GM12892 (cell line): Measurements from ENCODE around the gene CLIC4.

ENCODE experiments used
- POLR2A ChIP-seq: IDR thresholded peaks from 2 replicates; pipeline ENCODE4 v1.6.1; 2011; ENCODE audit warnings: low read depth, low read length, control low read depth
- POLR2AphosphoS5 ChIP-seq: IDR thresholded peaks from 2 replicates; pipeline ENCODE4 v1.6.1; 2011; ENCODE audit warnings: low read depth, low read length, control low read depth
- TAF1 ChIP-seq: IDR thresholded peaks from 2 replicates; pipeline ENCODE4 v1.6.1; 2011; ENCODE audit warnings: low read depth, mild to moderate bottlenecking, control low read depth, low read length, borderline replicate concordance

- no peak for TF ChIP-seq POLR2A
- TF ChIP-seq TAF1, result no peak
- TF ChIP-seq POLR2AphosphoS5, result no peak
These were observed 122.0 kb downstream of the CLIC4 start for GRCh38 chr1:24867084-24867870.
